HG03442 (cell line): ENCODE data around the gene PTPN21.
A peak's percentile ranks its signal among the peaks of the same experiment; 100 is the strongest.

ENCODE experiments used
- ATAC-seq: cut with Tn5 transposase; IDR thresholded peaks from one replicate; pipeline ENCODE4 v1.9.1; 2021; ENCODE audit warnings: mild to moderate bottlenecking, moderate library complexity; ENCODE audit not compliant: unreplicated experiment

Gene PTPN21

DNA sequence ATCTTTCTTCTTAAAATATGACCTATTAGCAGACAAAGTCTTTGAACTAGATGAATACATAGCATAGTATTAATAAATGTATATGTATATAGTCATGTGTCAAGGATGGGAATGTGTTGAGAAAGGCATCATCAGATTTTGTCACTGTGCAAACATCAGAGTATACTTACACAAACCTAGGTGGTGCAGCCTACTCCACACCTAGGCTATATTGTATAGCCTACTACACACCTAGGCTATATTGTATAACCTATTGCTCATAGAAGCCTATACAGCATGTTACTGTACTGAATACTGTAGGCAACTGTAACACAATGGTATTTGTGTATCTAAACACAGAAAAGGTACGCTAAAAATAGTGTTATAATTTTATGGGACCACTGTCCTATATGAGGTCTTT is 47.6 kb downstream of the PTPN21 start:
- no peak for ATAC-seq

DNA sequence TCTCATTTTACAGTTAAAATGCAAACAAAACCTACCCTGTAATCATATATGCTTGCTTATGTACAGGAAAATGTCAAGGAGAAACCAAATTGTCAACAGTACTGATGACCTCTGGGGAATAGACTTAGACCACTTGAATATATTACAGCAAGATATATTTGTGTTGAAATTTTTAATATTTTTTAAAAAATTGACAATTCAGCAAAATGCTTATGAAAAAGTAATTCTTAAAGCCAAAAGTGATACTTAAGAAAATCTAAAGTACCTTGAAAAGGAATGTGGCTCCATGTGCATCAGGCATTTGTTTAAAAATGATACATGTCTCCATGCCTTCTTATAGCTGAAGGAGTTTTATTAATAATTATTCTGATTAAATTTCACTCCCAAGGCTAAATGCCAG is 49.2 kb downstream of the PTPN21 start:
- no peak for ATAC-seq

DNA sequence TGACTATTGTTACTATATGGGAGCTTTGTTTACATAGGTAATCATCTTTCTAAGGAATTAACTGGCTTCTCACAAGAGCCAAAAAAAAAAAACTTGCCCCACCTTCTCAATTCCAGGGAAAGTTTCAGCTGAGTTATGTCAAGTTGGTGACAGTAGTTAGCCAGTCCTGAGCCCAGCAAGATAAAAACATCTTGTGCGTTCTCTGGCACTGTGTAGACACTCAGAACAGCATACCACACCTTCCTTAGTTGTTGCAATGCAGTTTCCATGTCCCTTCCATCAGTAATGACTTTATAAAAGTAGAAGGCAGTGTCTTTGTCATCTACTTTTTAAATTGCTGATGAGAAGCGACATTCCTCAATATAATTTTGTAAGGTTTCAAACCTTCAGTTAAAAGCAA is 50.2 kb downstream of the PTPN21 start:
- ATAC-seq: no peak

DNA sequence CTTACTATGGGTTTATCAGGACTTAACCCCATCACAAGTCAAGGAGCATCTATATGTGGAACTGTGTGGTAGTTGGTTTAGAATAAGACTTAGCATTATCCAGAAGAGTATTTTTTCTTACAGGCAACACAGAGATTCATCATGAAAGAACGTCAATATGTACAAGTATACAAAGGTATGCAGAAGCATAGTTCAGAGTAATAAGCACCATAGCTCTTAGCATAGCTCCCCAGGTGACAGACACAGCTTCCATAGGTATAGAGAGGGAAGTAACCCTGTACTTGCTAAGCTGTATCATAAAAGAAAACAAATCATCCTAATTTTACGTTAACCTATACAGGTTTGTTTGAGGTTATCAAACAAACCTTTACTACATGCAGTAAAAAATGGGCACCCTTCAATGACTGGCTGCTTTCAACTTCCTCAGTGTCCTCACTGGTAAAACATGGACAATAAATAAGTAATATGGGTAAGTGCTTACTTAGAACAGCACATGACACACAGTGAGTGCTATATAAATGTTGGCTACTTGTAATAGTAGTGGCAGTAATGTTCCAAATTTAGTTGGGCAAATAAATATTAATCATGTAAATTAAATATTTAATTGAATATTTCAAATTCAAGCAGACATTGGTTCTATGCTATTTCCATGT is 50.9 kb downstream of the PTPN21 start:
- ATAC-seq: no peak

DNA sequence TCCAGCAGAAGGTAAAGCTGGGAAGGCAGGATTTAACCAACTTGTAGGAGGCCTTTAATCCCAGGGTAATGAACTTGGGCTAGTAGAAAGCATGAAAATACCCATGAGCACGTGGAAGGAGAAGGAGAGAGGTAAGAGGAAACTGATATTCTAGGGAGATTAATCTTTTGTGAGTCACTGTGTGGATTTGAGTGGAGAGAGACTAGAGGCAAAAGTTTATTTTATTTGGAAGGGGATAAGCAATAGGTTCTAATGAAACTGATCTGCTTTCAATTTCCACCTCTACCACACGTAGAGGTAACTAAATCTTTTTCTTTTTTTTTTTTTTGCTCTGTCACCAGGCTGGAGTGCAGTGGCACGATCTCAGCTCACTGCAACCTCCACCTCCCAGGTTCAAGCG is 52.1 kb downstream of the PTPN21 start:
- ATAC-seq: no peak

DNA sequence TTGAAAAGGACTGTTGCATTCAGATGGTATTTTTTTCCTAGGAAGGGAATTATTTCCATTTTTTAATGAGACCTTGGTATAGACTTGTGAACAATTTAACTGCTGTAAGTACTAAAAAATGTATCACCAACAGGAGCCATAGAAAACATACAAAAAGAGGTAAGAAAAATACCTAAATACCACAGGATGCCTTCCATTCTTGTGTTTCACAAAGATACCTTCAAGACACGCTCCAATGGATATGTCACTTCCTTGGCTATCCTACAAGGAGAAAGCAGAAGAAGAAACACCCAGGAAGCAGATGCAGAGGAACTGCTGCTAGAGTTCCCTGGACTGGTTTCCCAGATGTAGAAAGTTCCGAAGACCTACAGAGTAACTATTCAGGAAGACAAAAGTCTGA is 54.2 kb downstream of the PTPN21 start:
- ATAC-seq: no peak

DNA sequence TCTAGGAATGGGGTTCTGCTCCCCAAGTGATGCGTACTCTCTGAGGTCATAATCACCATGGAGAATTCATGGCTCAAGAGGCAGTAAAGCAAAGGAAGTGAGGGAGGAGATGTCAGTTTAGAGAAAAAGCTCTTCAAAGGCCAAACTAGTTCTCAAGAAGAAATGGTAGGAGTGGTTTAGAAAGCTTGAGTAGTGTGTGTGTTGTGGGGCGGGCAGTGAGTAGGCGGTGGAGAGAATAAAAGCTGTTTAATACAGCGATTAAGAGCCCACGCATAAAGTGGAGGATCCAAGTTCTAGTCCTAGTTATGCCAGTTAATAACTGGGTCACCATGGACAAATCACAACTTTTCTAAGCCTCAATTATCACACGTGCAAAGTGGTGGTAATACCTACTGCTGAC is 55.6 kb downstream of the PTPN21 start:
- ATAC-seq: no peak

DNA sequence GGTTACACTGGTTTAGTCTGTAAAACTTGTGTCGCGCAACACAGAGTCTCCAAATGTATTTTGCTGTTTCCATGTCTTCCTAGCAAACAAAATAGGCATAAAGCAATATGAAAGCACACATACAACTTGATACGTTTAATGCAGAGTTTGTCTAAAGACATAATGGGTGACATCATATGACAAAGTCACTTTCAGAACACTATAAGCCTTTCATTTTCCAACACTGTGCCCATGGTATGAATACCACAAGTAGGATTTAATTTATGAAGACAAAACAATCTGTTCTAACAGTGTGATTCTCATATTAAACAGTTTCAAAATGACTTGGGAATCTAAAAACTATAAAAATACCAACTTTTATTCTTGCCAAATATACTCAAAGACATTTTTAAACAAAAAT is 58.4 kb downstream of the PTPN21 start:
- ATAC-seq: no peak

DNA sequence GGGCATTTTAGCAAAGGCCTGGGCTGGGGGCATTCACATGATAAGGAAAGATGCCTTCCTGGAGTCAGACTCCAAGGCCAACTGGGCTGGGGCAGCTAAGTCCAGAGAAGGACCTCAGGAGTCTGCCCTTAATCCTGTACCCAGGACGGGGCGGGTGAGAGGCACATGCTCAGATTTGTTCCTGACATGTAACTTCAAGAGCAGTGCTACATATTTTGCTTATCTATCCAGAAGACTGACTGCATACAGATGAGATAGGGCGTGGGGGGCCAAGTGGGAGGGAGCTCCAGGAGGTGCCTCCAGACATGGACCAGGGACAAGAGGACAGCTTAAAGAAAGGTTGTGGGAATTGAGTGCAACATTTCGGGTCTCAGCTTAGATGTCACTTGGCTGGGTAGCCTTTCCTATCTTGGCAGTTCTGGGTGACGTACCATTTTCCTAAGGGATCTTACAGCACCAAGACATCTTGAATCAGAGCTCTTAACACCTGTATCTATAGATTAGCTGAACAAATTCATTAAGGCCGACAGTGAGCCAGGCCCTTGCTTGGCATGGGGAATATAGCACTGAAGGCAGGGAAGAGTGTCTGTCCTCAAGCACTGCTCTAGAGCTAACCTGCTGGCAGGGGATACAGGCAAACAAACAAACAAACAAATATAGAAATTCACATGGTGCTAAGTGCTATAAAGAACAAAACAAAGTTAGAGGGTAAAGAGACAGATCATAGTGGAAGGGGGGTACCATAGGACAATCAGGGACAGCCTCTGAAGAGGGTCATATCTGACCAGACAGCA is 61.2 kb downstream of the PTPN21 start:
- no peak for ATAC-seq

DNA sequence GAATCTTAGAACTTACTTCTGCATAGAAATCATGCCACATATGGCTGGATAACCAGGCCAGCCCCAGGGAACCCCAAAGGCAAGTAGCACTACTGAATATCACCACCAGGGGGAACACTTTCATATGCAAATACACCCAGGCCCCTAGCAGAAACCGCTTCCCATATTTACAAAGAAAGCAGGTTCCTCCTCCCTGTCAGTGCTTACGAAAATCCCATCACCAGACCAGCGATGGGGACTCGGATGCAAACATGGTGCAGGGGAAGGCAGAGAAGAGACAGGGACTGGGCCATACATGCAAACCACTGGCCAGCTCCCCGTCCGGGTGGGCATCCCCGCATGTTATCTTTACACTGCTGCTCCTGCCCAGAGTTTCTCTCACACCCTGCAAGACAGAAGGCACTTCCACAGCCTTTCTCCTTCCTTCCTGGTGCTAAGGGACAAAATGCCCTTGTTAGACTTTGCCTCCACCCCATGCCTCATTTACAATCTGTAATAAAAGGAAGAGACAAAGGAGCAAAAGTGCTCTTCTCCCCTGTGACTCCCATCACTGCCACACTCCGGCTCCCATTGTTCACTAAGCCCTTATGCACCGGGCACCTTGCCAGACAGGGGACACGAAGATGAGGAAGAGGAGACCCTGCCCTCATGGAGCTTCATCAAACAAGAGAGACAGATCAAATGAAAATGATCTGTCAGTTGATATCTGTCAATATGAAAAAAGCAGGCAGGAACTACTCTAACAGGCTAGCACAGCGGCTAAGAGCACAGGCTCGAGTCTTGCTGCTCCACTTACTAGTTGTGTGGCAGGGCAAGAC is 62.3 kb downstream of the PTPN21 start:
- peak; percentile 94 for ATAC-seq

DNA sequence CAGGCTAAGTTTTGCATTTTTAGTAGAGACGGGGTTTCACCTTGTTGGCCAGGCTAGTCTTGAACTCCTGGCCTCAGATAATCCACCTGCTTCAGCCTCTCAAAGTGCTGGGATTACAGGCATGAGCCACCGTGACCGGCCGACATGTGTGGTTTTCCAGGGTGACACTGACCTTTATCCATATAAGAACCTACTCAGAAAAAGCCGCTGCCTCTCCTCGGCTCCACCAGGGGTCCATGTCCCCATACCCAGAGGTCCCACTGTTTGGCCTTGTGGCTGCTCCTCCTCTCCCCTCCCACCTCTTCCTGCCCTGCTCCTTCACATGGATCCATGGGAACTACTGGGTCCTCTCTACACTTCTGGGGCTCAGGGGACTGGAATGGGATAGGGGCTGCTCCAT is 64.6 kb downstream of the PTPN21 start:
- ATAC-seq: no peak

DNA sequence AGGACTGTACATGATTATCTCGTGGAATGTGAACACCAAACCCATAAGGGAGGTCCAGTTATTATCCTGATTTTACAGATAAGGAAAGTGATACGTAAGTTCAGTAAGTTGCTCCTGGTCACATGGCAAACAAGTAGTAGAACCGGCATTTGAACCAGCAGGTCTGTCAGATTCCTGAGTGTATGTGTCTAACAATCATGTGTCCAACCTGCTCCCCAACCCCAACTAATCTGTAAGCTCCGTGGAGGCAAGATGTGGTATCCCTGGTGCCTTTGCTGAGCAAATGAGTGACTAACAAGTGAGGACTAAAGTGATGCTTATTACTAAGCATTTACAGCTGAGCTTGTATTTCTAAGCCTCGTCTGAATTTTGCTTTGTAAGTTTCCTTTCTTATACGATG is 65.9 kb downstream of the PTPN21 start:
- ATAC-seq: no peak

DNA sequence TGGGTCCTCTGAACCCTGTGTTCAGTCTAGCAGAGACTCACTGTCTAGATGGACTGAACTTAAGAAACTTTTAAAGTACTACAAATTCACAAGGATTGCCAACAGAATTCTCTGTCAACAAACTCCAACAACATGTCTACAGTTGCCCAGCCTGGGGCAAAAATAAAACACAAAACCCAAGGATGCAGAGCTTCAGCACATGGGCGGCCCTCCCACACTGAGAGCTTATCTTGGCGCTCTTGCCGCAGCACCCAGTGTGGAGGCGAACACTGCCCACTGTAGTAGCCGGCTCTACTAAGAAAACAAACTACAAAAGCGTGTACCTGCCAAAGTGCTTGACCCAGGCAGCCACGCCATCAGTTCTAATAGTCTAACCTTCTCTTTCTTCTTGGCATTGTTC is 66.7 kb downstream of the PTPN21 start:
- no peak for ATAC-seq

DNA sequence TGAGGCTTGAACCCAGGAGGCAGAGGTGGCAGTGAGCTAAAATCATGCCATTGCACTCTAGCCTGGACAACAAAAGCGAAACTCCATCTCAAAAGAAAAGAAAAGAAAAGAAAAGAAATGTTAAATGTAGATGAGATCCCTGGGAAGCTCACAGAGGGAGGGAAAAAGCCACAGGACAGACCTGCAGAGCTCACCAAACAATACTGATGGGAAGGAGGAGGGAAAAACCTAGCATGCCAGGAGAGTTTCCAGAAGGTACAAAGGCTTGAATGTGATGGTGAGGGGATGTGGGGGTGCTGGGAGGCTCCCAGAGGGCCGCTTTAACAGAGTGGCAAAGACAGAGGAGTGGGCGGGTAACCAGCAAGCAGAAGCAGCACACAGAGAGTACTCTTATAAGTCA is 72.3 kb downstream of the PTPN21 start:
- no peak for ATAC-seq

DNA sequence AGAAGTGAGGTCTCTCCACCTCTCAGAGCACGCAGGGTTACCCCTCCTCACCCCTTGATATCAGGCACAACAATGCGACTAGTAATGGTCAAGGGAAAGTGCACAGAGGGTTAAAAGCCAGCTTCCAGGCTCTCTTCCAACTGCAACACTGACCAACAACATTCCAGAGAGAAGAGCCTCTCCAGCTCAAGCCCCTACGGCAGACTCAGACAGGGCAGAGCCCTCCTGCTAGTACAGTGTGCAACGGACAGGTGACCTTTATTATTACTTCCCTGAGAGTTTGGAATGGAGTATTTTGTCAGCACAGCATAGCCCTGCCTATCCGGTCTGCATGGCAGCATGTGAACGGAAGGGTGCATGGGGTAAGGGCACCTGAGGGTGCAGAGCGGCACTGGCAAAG is 73.0 kb downstream of the PTPN21 start:
- no peak for ATAC-seq

DNA sequence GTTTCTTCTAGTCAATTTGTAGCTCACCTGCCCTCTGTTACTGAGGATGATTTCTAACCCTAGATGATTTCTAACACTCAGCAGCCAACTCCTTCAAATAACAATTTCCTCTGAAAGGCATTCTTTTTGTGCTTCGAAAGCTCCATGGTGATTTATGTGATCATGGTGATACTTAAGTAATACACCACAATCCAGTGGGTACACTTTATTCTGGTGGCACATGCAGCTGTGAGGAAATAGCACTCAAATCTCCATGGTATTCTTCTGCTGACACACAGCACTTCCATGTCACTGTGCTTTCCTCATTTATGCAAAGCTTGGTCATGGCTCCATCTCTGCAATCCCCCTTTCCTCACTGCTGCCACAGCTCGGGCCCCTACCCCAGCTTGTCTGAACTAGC is 73.7 kb downstream of the PTPN21 start:
- no peak for ATAC-seq

DNA sequence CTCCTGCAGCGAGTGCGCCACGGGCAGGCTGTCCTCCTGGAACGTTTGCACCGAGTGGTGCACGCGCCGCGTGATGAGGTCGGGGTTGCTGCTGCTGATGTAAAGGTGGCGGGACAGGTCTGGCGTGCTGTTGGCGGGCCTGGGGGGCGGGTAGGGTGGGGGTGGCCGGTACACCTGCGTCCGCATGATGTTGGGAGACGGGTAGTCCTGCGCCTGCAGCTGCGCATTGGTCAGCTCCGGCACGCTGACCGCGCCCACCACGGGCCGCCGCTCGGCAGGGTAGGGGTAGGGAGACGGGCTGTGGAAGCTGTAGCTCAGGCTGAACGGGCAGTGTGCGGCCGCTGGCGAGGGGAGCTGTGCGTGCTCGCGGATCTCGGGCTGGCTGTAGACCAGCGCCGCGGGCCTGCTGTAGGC is 75.2 kb downstream of the PTPN21 start:
- no peak for ATAC-seq

DNA sequence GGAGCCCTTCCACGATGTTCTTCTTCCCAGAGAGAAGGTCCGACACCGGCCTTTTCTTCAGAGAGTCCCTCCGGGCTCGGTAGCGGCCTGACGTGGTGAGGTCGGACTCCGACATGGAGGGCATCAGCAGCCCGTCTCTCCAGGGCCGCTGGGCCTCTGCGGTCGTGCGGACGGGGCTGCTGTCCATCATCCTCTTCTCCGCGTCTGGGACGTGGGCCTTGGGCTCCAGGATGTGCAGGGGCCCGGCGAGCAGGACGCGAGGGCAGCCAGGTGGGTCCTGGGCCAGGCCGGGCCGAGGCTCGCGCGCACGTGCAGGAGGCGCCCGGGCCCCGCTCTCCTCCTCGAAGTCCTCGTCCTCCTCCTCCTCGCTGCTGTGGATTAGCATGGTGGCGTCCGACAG is 75.9 kb downstream of the PTPN21 start:
- ATAC-seq: no peak

DNA sequence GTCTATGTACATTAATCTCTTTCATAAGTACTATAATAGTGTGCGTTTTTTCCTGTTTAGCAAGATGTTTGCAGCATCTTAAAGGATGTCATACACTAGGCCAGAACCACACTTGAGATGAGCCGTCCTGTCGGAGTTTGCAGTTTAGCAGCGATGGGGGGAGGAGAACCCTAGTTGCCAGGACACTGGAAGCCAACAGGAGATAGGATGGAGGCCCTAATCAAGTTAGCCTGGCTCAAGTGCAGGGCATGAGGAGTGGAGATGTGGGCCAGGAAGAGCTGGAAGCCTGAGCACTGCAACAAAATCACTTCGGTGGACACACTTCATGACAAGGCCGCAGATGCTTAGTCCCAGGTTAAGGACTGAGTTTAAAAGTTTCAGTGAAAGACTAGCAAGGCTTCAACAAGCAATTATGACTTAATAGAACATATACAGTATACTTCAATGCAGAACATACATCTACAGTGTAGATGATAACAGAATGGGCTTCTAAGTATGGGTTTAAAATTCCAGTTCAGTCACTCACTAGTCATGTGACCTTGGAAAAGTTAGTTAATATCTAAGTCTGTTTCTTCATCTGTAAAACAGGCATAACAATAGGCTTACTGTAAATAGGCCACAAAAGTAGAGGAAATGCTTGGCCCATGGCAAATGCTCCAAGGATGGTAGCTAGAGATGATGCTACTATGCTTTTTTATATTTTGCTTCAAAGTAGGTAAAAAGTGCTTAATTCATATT is 77.1 kb downstream of the PTPN21 start:
- ATAC-seq: no peak

DNA sequence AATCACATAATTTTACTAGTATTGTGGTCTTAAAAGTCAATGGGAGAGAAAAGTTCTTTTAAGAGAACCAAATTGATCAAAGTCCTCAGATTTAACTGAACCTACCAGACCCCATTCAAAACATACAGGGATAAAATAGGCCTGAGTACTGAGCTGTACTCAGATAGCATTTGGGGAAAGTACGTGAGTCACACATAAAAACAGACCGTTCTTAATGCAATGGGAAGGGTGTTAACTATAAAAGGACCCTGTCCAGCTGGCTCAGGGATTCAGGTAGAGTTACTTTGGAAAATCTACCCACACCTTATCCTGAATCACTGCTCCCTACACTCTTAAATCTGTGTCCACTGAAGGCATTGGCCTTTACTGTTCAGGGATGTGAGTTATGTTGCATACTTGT is 78.0 kb downstream of the PTPN21 start:
- ATAC-seq: no peak

DNA sequence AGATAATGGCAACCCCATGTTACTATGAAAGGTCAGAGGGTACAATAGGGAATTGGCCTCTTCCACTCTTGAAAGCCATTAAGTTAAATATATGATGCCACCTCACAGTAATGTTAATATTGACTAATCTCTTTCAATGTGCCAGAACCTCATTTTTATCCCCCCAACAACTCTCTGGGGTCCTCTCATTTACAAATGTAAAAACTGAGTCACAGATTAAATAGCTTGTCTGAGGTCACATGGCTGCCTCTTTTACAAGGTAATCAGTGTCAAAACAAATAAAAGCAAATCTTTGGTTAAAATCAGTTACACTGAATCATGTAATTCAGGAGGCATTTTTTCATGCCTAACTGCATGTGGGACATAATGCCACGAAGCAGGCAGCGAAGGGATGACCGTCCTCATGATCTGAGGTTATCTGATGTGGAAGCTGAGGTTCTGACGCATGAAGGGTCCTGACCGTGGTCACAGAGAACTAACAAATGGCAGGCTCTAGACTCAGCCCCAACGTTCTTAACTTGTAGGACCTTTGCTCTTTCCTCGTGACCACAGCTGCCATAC is 78.5 kb downstream of the PTPN21 start:
- ATAC-seq: no peak
